Sigmoid colon (tissue), 7 donors: ENCODE results near the gene IL6ST. TPM values are rescaled to one million over a fixed set of nuclear protein-coding genes. Genes with fewer than 3 reads are reported as not detected.
A peak's percentile ranks its signal among the peaks of the same experiment; 100 is the strongest.

ENCODE experiments used
- DNase-seq: peaks from one replicate; pipeline ENCODE4 v3.0.0-alpha.2; 2019
- H3K27ac ChIP-seq, 4 donors: fragments of 200-600 bp; sonication (generic); one replicate each; pipeline ENCODE4 v1.5.1; 2016 to 2019; ENCODE audit warnings: mild to moderate bottlenecking in 1 of 4
- H3K27me3 ChIP-seq, 3 donors: fragments of 200-600 bp; sonication (generic); one replicate each; pipeline ENCODE4 v1.5.1; 2019; ENCODE audit warnings: mild to moderate bottlenecking in 1 of 3
- H3K36me3 ChIP-seq, 4 donors: fragments of 200-600 bp; sonication (generic); one replicate each; pipeline ENCODE4 v1.5.1; 2016 to 2019
- H3K4me1 ChIP-seq, 4 donors: fragments of 200-600 bp; sonication (generic); one replicate each; pipeline ENCODE4 v1.5.1; 2017 to 2019
- H3K4me3 ChIP-seq, 4 donors: fragments of 200-600 bp; sonication (generic); one replicate each; pipeline ENCODE4 v1.5.1; 2017 to 2019; ENCODE audit warnings: mild to moderate bottlenecking in 2 of 4, moderate library complexity in 1 of 4
- H3K9me3 ChIP-seq, 4 donors: fragments of 200-600 bp in 3 of 4; sonication (generic) in 3 of 4; one replicate each; pipeline versions ENCODE4 v1.5.1 to v1.6.1; 2013 to 2019
- CTCF ChIP-seq, 4 experiments: fragments of 450-650 bp in 3 of 4; fragments of 200-600 bp in 1 of 4; IDR thresholded peaks; one replicate each; pipeline ENCODE4 v1.5.1; 2016 to 2019; ENCODE audit warnings: antibody characterized with exemption in 4 of 4, mild to moderate bottlenecking in 3 of 4, moderate library complexity in 2 of 4
- EP300 ChIP-seq, 4 donors: sonication (generic); formaldehyde crosslinking; IDR thresholded peaks; one replicate each; pipeline ENCODE4 v1.6.1; 2017; ENCODE audit warnings: antibody characterized with exemption in 4 of 4
- POLR2A ChIP-seq, 2 donors: fragments of 450-650 bp; IDR thresholded peaks; one replicate each; pipeline ENCODE4 v1.6.1; 2016; ENCODE audit warnings: antibody characterized with exemption in 2 of 2, mild to moderate bottlenecking in 2 of 2, moderate library complexity in 2 of 2
- POLR2AphosphoS5 ChIP-seq, 4 donors: sonication (generic); formaldehyde crosslinking; IDR thresholded peaks; one replicate each; pipeline ENCODE4 v1.6.1; 2017; ENCODE audit warnings: antibody characterized with exemption in 4 of 4
- WGBS, 2 donors: extraction: QIAGEN DNeasy Blood & Tissue Kit; methylation state at CpG; one replicate each; pipeline ENCODE4 v1.1.7; 2013; 5-methylcytosine and 5-hydroxymethylcytosine counted together
- intact Hi-C: fragments of 100-400 bp; cut with DNase I; formaldehyde crosslinking; loops from one replicate; pipeline ENCODE4 v1.15.1; 2023
- polyA plus RNA-seq, 3 donors: library from polyadenylated mRNA; stranded (reverse); fragments of 200-250 nt; gene quantifications; one replicate each; pipeline ENCODE4 v1.2.3, GENCODE V29; 2013
- total RNA-seq, 4 donors: library from RNA; depleted of rRNA; stranded (reverse); fragments of >200 nt; gene quantifications; one replicate each; pipeline ENCODE4 v1.1.0, GENCODE V29; 2016
- donor health status: healthy with polysubstance abuse.
- donor health status: Bipolar disorder and iron deficiency.
- donor health status: healthy.

The IL6ST gene
- total and polyA plus RNA-seq, 7 donors: 7.4 to 373 (median 206) TPM

- DNase-seq: no peak
- H3K4me3 ChIP-seq: no peak overlapping the region
- H3K4me1 ChIP-seq: no peaks in the 10 kb centered on the region
- peak in 1 of 4 donors; percentile 4 for TF ChIP-seq POLR2AphosphoS5 (IDR thresholded peaks at IDR 0.05)
- TF ChIP-seq CTCF (IDR thresholded peaks at IDR 0.05): no peak
- no peak overlapping the region for H3K27ac ChIP-seq
- H3K9me3 ChIP-seq: no peaks in the 10 kb centered on the region
- H3K27me3 ChIP-seq: no peaks in the 10 kb centered on the region
- peaks cover 0 to 17% (median 0%) of the 10 kb centered on the region in 4 donors for H3K36me3 ChIP-seq
- 89 to 92% methylated on average over 14 of the region's 14 CpGs for WGBS, 2 donors
- intact Hi-C loops: loop anchor here (2.0 to 10.0 kb wide), 2 partner anchors 267 to 341 kb away; no protein-coding TSS in a partner anchor
Measured at GRCh38 chr5:55933377-55934114, 61.2 kb downstream of the IL6ST start.

GRCh38 chr5:55932700-55933099, 62.1 kb downstream of the IL6ST start:
- Histone ChIP-seq H3K4me3 (no peak overlapping the region), H3K9me3 (no peaks in the 10 kb centered on the region), H3K27ac (no peak overlapping the region), H3K4me1 (no peaks in the 10 kb centered on the region), H3K36me3 (peaks cover 0 to 11% (median 0%) of the 10 kb centered on the region in 4 donors), H3K27me3 (no peaks in the 10 kb centered on the region)
- TF ChIP-seq EP300 (IDR thresholded peaks at IDR 0.05): no peak
- TF ChIP-seq POLR2AphosphoS5 (IDR thresholded peaks at IDR 0.05): no peak
- TF ChIP-seq POLR2A (IDR thresholded peaks at IDR 0.05): no peak
- WGBS, 2 donors: 92 to 96% methylated on average over 4 of the region's 4 CpGs
- no peak for DNase-seq
- intact Hi-C loops: loop anchor here (10.0 kb wide), 1 partner anchor 342 kb away; no protein-coding TSS in a partner anchor

GRCh38 chr5:55929020-55929799, 65.6 kb downstream of the IL6ST start:
- H3K9me3 ChIP-seq: no peaks in the 10 kb centered on the region
- no peaks in the 10 kb centered on the region for H3K27me3 ChIP-seq
- no peak overlapping the region for H3K4me3 ChIP-seq
- TF ChIP-seq POLR2AphosphoS5 (IDR thresholded peaks at IDR 0.05) (no peak), POLR2A (IDR thresholded peaks at IDR 0.05) (no peak), CTCF (IDR thresholded peaks at IDR 0.05) (no peak), EP300 (IDR thresholded peaks at IDR 0.05) (no peak)
- DNase-seq: no peak
- H3K4me1 ChIP-seq: no peaks in the 10 kb centered on the region
- intact Hi-C loops: no loop called here
- no peaks in the 10 kb centered on the region for H3K36me3 ChIP-seq
- 81 to 88% methylated on average over 12 of the region's 12 CpGs for WGBS, 2 donors
- no peak overlapping the region for H3K27ac ChIP-seq

GRCh38 chr5:55927861-55928655, 66.7 kb downstream of the IL6ST start:
- DNase-seq: no peak
- Histone ChIP-seq H3K27me3 (no peaks in the 10 kb centered on the region), H3K4me1 (no peaks in the 10 kb centered on the region), H3K27ac (no peak overlapping the region), H3K9me3 (no peaks in the 10 kb centered on the region), H3K36me3 (no peaks in the 10 kb centered on the region), H3K4me3 (no peak overlapping the region)
- no peak for TF ChIP-seq POLR2A (IDR thresholded peaks at IDR 0.05)
- TF ChIP-seq POLR2AphosphoS5 (IDR thresholded peaks at IDR 0.05): no peak
- TF ChIP-seq EP300 (IDR thresholded peaks at IDR 0.05): no peak
- no peak for TF ChIP-seq CTCF (IDR thresholded peaks at IDR 0.05)
- 73 to 88% methylated on average over 12 of the region's 12 CpGs for WGBS, 2 donors
- intact Hi-C loops: no loop called here
